K562 (cell line): ENCODE data around the gene LRRC3.

Experiments
- CEBPB ChIP-seq: fragments of 450-650 bp; IDR thresholded peaks from 2 replicates; pipeline ENCODE4 v1.6.1; 2016; ENCODE audit warnings: missing genetic modification characterization, missing compliant biosample characterization
- CTCF ChIP-seq, 3 experiments: IDR thresholded peaks in 2 of 3; conservative IDR thresholded peaks in 1 of 3; 2 replicates each; pipeline ENCODE4 v1.5.1; 2011 to 2012; ENCODE audit warnings: low read length in 3 of 3, mild to moderate bottlenecking in 3 of 3, control low read depth in 2 of 3, improper control_type of control experiment in 1 of 3, inconsistent platforms in 1 of 3, low read depth in 1 of 3, mixed read lengths in 1 of 3, moderate library complexity in 1 of 3; ENCODE audit not compliant: insufficient read depth in 2 of 3
- LEF1 ChIP-seq: fragments of 450-650 bp; IDR thresholded peaks from 2 replicates; pipeline ENCODE4 v1.6.1; 2016; ENCODE audit warnings: mild to moderate bottlenecking
- NFYB ChIP-seq: IDR thresholded peaks from 2 replicates; pipeline ENCODE4 v1.6.1; 2011; ENCODE audit warnings: mild to moderate bottlenecking, moderate library complexity; ENCODE audit not compliant: insufficient read length; ENCODE audit errors: extremely low read depth
- PCBP1 ChIP-seq: fragments of 200-400 bp; formaldehyde crosslinking; IDR thresholded peaks from 2 replicates; pipeline ENCODE4 v1.6.1; 2018; ENCODE audit warnings: mild to moderate bottlenecking, low read depth, low read length; ENCODE audit not compliant: poor library complexity, severe bottlenecking
- SREBF2 ChIP-seq: sonication (generic); formaldehyde crosslinking; IDR thresholded peaks from 2 replicates; pipeline ENCODE4 v1.4.0; 2020; ENCODE audit warnings: mild to moderate bottlenecking, missing genetic modification reagents
- ZBTB33 ChIP-seq: sonication (generic); formaldehyde crosslinking; IDR thresholded peaks from 2 replicates; pipeline ENCODE4 v1.8.1; 2023; ENCODE audit warnings: mild to moderate bottlenecking, missing genetic modification reagents
- ZC3H11A ChIP-seq: IDR thresholded peaks from 2 replicates; pipeline ENCODE4 v1.6.1; 2012; ENCODE audit warnings: low read depth, low read length, improper control_type of control experiment
- ZFX ChIP-seq: sonication (generic); formaldehyde crosslinking; IDR thresholded peaks from 2 replicates; pipeline ENCODE4 v1.8.0; 2022; ENCODE audit warnings: mild to moderate bottlenecking, missing genetic modification reagents, moderate library complexity
- ZNF124 ChIP-seq: sonication (generic); formaldehyde crosslinking; IDR thresholded peaks from 2 replicates; pipeline ENCODE4 v1.8.1; 2022; ENCODE audit warnings: missing genetic modification reagents

DNA sequence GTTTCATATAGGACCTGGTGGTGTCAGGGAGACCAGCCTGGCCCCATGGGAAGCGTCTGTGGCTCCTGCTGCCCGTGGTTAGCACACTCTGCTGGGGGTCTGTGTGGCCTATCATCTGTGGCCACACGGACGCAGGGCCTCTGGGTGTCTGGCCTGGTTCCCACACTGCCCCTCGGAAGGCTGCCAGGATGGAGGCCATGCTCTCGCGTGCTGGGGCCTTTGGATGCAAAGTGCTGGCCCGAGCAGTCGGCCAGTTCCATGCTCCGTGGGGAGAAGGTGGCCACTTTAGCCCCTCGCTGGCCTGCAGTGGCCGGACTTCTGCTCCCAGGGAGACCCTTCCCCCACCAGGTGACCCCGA, 20.8 kb upstream of the LRRC3 start:
- TF ChIP-seq ZNF124 (CRISPR knock-in tag) (no peak), NFYB (no peak), CEBPB (no peak), PCBP1 (no peak), SREBF2 (CRISPR knock-in tag) (no peak), ZC3H11A (no peak), CTCF (IDR thresholded peaks at IDR 0.05 in 2 of 3, conservative IDR thresholded peaks at IDR 0.05 in 1 of 3; ENCODE audit: insufficient read depth in 2 of 3, low read depth in 1 of 3, low read length in 3 of 3) (no peak), ZBTB33 (CRISPR knock-in tag) (no peak), LEF1 (no peak), ZFX (CRISPR knock-in tag) (no peak)
